AG04449 (cell line): Measurements from ENCODE around the gene MSI2.

Experiments used
- CTCF ChIA-PET: fragments of 350-600 bp; formaldehyde crosslinking; extraction: SDS; loops from one replicate; lab custom pipeline; 2021; ENCODE audit warnings: antibody characterized with exemption; lab: Yijun Ruan, JAX
- POLR2A ChIA-PET: fragments of 400-600, 350-600 bp; formaldehyde crosslinking; extraction: SDS; loops from one replicate; lab custom pipeline; 2020; ENCODE audit warnings: antibody characterized with exemption, inconsistent platforms; lab: Yijun Ruan, JAX
- DNase-seq: peaks from one replicate; pipeline ENCODE4 v3.0.0-alpha.2; 2010; ENCODE audit warnings: low read depth, low spot score
- H3K4me3 ChIP-seq: 2 replicates; pipeline ENCODE4 v1.5.1; 2011; ENCODE audit warnings: low read depth, mild to moderate bottlenecking, control low read depth, low read length
- TF ChIP-seq, protein P1 (sequence below): IDR thresholded peaks from one replicate; pipeline ENCODE4 v1.5.1; 2011; ENCODE audit warnings: mild to moderate bottlenecking, moderate library complexity, low read length, control low read depth, inconsistent platforms; ENCODE audit not compliant: insufficient read depth; ENCODE audit errors: missing control alignments

Gene MSI2

GRCh38 chr17:57467801-57468200 is 211.5 kb downstream of the MSI2 start:
- no peak overlapping the region for H3K4me3 ChIP-seq
- POLR2A ChIA-PET: no interaction called here
- CTCF ChIA-PET: no interaction called here
- TF ChIP-seq, protein P1, sequence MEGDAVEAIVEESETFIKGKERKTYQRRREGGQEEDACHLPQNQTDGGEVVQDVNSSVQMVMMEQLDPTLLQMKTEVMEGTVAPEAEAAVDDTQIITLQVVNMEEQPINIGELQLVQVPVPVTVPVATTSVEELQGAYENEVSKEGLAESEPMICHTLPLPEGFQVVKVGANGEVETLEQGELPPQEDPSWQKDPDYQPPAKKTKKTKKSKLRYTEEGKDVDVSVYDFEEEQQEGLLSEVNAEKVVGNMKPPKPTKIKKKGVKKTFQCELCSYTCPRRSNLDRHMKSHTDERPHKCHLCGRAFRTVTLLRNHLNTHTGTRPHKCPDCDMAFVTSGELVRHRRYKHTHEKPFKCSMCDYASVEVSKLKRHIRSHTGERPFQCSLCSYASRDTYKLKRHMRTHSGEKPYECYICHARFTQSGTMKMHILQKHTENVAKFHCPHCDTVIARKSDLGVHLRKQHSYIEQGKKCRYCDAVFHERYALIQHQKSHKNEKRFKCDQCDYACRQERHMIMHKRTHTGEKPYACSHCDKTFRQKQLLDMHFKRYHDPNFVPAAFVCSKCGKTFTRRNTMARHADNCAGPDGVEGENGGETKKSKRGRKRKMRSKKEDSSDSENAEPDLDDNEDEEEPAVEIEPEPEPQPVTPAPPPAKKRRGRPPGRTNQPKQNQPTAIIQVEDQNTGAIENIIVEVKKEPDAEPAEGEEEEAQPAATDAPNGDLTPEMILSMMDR: no peak
- no peak for DNase-seq

DNA sequence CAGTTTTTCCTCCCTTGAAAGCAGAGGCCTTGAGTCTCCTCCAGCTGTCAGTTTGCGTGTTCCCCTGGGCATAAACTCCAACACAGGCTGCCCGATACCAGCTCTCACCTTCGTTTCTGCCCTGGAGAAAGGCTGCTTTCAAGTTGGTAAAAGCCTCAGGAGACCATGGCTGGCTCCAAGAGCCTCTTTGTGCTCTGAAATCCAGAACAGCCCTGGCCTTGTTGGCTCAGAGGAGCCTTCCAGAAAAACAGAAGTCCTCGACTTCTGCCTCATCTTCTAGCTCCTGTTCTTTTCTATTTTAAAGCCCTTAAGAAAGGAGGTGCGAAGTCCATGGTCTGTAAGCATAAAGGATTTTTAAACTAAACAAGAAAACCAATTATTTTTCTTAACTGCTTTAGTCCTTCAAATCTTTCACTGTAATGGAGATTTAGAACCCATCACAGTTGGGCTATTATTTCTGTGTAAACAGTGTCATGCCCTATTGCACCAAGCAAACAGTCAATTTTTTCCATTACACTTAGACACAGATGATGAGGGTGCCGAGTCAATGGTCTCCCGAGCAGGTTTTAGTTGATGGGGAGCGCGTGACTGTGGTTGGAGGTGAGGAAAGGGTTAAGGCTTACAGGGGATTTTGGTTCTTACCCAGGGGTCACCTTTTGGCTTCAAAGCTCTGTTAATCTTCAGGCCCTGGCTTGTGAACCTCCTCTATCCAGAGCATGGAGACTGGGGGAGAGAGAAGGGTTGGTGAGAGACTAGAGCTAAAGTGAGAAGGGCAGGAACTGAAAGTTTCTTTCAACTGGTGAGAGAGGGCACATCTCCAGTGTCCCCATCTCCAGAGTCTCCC is 212.8 kb downstream of the MSI2 start:
- H3K4me3 ChIP-seq: no peak overlapping the region
- CTCF ChIA-PET: interaction anchor here (1.0 to 2.1 kb wide), 2 partner anchors 13 to 227 kb away, joined by 3 to 11 read pairs; no protein-coding TSS in a partner anchor
- TF ChIP-seq, protein P1: no peak
- POLR2A ChIA-PET: no interaction called here
- no peak for DNase-seq

GRCh38 chr17:57470906-57471305 is 214.6 kb downstream of the MSI2 start:
- no peak for DNase-seq
- ChIA-PET CTCF (no interaction called here), POLR2A (no interaction called here)
- TF ChIP-seq, protein P1: no peak
- no peak overlapping the region for H3K4me3 ChIP-seq

GRCh38 chr17:57471868-57472368 is 215.6 kb downstream of the MSI2 start:
- POLR2A ChIA-PET: interaction anchor here (0.7 to 2.8 kb wide), 2 partner anchors 12 to 20 kb away, joined by 3 to 24 read pairs; no protein-coding TSS in a partner anchor
- no peak for DNase-seq
- H3K4me3 ChIP-seq: no peak overlapping the region
- CTCF ChIA-PET: interaction anchor here (1.1 to 2.6 kb wide), 3 partner anchors 10 to 200 kb away, joined by 3 to 12 read pairs (median 5); no protein-coding TSS in a partner anchor
- TF ChIP-seq, protein P1: no peak

DNA sequence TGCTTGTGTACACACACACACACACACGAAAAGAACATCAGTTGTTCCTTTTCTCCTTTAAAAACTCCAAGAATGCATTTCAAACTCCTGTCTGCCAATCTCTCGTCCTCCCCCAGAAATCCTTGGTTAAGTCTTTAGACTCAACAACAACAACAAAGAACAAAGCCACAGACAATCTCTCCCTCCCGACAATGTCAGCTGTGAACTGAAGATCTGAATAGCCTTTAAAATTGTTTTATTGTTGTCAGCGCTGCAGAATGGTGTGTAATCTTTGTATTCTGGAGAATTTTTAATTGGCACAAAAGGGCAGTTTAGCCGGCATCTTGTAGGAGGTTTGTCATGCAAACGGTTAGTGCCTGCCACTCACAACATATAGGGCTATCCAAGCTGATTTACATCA is 219.5 kb downstream of the MSI2 start:
- POLR2A ChIA-PET: no interaction called here
- TF ChIP-seq, protein P1: no peak
- no peak overlapping the region for H3K4me3 ChIP-seq
- CTCF ChIA-PET: interaction anchor here (1.3 to 2.3 kb wide), 3 partner anchors 122 to 233 kb away, joined by 3 to 13 read pairs (median 4); no protein-coding TSS in a partner anchor
- DNase-seq: no peak
